ENCODE measurements around the gene C1orf50.

The C1orf50 gene

DNA sequence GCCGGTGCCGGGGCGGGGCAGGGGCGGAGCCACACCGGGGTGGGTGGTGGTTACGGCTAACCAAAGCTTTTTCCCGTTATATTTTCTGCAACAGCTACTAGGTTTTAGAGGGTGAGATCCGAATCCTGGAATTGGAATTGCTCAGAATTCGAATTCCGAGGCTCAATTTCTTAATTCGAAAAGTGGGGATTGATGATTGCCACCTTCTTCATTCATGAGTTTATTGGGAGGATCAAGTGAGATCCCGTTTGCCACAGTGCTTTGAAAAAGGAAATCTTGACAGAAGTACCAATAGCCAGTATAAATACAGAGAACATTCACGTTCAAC lies 50.4 kb downstream of the C1orf50 start:
- DNase-seq (ENCODE audit: low read depth), result no peak
- H3K4me3 ChIP-seq (ENCODE audit: low read depth, low read length), result peak overlapping the region; percentile 62
- no peak for TF ChIP-seq CTCF (conservative IDR thresholded peaks at IDR 0.05; ENCODE audit: low read depth, low read length)

DNA sequence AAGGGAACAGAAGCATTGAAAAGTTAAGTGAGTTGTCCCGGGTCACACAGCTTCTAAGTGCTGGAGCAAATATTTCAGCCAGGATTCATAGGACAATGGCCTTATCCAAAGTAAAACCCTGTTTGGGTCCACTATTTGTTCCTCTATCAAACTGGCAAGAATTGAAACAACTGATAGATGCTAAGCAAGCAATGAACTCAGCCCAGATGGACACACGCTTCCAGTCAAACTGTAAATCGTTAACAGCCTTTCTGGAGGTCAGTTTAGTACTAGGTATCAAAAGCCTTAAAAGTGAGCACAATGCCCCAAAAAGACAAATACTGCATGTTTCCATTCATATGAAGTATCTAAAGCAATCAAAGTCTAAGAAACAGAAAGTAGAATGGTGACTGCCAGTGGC lies 50.9 kb downstream of the C1orf50 start:
- no peak for DNase-seq (ENCODE audit: low read depth)
- TF ChIP-seq CTCF (conservative IDR thresholded peaks at IDR 0.05; ENCODE audit: low read depth, low read length), result no peak
- H3K4me3 ChIP-seq (ENCODE audit: low read depth, low read length), result no peak overlapping the region

DNA sequence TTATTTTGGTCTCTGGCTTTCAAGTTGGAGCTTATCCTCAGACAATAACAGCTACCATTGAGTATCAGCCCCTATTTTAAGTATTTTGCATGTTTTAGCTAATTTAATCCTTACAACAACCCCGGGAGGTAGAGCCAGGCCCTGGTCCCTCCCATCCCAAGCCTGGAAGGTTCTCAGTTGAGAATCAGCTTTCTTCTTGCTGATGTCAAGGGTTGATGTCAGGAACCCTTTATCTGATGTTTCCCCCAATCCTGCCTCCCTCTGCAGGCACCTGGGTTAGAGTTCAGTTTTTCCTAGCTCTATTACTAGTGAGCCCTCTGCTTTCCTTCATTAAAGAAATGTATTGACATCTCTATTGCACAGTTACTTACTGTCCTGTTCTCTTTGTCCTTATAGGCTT lies 53.8 kb downstream of the C1orf50 start:
- no peak for TF ChIP-seq CTCF (conservative IDR thresholded peaks at IDR 0.05; ENCODE audit: low read depth, low read length)
- H3K4me3 ChIP-seq (ENCODE audit: low read depth, low read length), result no peak overlapping the region
- DNase-seq (ENCODE audit: low read depth), result no peak

- H3K4me3 ChIP-seq (ENCODE audit: low read depth, low read length), result no peak overlapping the region
- TF ChIP-seq CTCF (conservative IDR thresholded peaks at IDR 0.05; ENCODE audit: low read depth, low read length), result no peak
- DNase-seq (ENCODE audit: low read depth), result no peak
These were observed 54.6 kb downstream of the C1orf50 start for GRCh38 chr1:42821690-42822089.

GRCh38 chr1:42822800-42823392 lies 55.8 kb downstream of the C1orf50 start:
- peak; percentile 71 for DNase-seq (ENCODE audit: low read depth)
- no peak for TF ChIP-seq CTCF (conservative IDR thresholded peaks at IDR 0.05; ENCODE audit: low read depth, low read length)
- H3K4me3 ChIP-seq (ENCODE audit: low read depth, low read length), result no peak overlapping the region

DNA sequence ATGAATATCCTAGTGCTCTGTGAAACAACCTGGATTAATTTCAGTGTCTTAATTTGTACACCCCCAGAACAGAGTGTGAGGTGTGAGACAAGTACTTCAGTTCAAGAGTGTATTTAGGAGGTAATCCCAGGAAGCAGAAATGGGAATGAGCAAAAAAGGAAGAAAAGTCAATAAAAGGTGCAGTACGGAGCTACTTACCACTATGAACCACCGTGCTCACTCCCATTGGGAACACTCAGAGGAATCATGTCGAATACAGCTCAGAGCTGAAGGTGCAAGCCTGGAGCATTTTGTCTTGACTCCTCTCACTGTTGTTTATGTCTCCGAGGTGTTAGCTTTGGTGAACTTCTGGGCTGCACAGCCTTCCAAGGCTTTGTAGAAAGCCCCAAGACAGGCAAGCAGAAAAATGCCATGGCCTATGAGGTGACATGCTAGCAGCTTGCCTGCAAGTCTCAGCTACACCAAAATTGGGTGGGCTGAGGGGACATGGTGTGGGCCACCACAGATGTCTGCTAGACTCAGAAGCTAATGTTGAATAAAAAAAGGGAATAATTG lies 57.5 kb downstream of the C1orf50 start:
- no peak overlapping the region for H3K4me3 ChIP-seq (ENCODE audit: low read depth, low read length)
- DNase-seq (ENCODE audit: low read depth), result no peak
- no peak for TF ChIP-seq CTCF (conservative IDR thresholded peaks at IDR 0.05; ENCODE audit: low read depth, low read length)

All from choroid plexus epithelial cell (primary cell).